Measurements from ENCODE around the gene TBC1D24.
"Not testable (repeated sequence)": the region's sequence is repeated elsewhere in the genome, so short reads cannot be mapped to it uniquely, and the experiment has no call there.

The TBC1D24 gene

GRCh38 chr16:2469399-2470233 is 5.3 kb upstream of the TBC1D24 start:
- peak in 1 of 2 experiments; percentile 38 for DNase-seq

GRCh38 chr16:2470234-2470601 is 4.7 kb upstream of the TBC1D24 start:
- no peak for DNase-seq

GRCh38 chr16:2470603-2471015 is 4.3 kb upstream of the TBC1D24 start:
- DNase-seq, result peak; percentile 89 to 90

GRCh38 chr16:2471016-2471652 is 3.8 kb upstream of the TBC1D24 start, which contains the start of gene NTN3:
Gene NTN3 (plus strand): TSS chr16:2471297. CDS start chr16:2471702, 405 bp downstream.
- DNase-seq, result peak; percentile 85 to 89

GRCh38 chr16:2471653-2472487 is 3.1 kb upstream of the TBC1D24 start:
- peak in 1 of 2 experiments; percentile 51 for DNase-seq

- no peak for DNase-seq
Measured at GRCh38 chr16:2472488-2472864, 2.5 kb upstream of the TBC1D24 start.

- no peak for DNase-seq
Measured at GRCh38 chr16:2472885-2473445, 2.0 kb upstream of the TBC1D24 start.

- DNase-seq, result peak in 1 of 2 experiments; percentile 31
Measured at GRCh38 chr16:2473446-2473926, 1.4 kb upstream of the TBC1D24 start.

- peak in 1 of 2 experiments; percentile 44 for DNase-seq
Measured at GRCh38 chr16:2473999-2474876, 689 bp upstream of the TBC1D24 start.

- no peak for DNase-seq
Measured at GRCh38 chr16:2475413-2476344, 752 bp downstream of the TBC1D24 start.

GRCh38 chr16:2476345-2476720 is 1.4 kb downstream of the TBC1D24 start:
- DNase-seq, result no peak

GRCh38 chr16:2476741-2477140 is 1.8 kb downstream of the TBC1D24 start:
- DNase-seq, result no peak

GRCh38 chr16:2477327-2477726 is 2.4 kb downstream of the TBC1D24 start:
- no peak for DNase-seq

GRCh38 chr16:2478279-2478678 is 3.4 kb downstream of the TBC1D24 start:
- DNase-seq, result peak in 1 of 2 experiments; percentile 62

GRCh38 chr16:2479996-2480395 is 5.1 kb downstream of the TBC1D24 start:
- not testable (repeated sequence) for DNase-seq

GRCh38 chr16:2480948-2481347 is 6.0 kb downstream of the TBC1D24 start:
- DNase-seq, result no peak

- DNase-seq, result no peak
Measured at GRCh38 chr16:2481676-2482075, 6.7 kb downstream of the TBC1D24 start.

GRCh38 chr16:2482249-2482648 is 7.3 kb downstream of the TBC1D24 start:
- DNase-seq, result no peak

- DNase-seq, result peak; percentile 37 to 81
Measured at GRCh38 chr16:2482708-2483534, 8.0 kb downstream of the TBC1D24 start.

Data from NCI-H446 (cell line).